ENCODE data around the gene RAB26. TPM values are rescaled to one million over a fixed set of nuclear protein-coding genes. Genes with fewer than 3 reads are reported as not detected.
"Not testable (repeated sequence)": the region's sequence is repeated elsewhere in the genome, so short reads cannot be mapped to it uniquely, and the experiment has no call there.

Gene RAB26
- total RNA-seq, 1 donor from 2014 or later = 0.44 TPM

GRCh38 chr16:2117341-2117740 lies 31.1 kb upstream of the RAB26 start:
- intact Hi-C loops (cut with micrococcal nuclease) = not testable (repeated sequence)

- intact Hi-C loops (cut with micrococcal nuclease) = not testable (repeated sequence)
These were observed 30.3 kb upstream of the RAB26 start for GRCh38 chr16:2117960-2118722.

GRCh38 chr16:2121325-2121724 lies 27.1 kb upstream of the RAB26 start:
- intact Hi-C loops (cut with micrococcal nuclease) = not testable (repeated sequence)

- intact Hi-C loops (cut with micrococcal nuclease) = no loop called here
These were observed 26.6 kb upstream of the RAB26 start for GRCh38 chr16:2121853-2122252.

- intact Hi-C loops (cut with micrococcal nuclease) = no loop called here
These were observed 26.0 kb upstream of the RAB26 start for GRCh38 chr16:2122429-2122828.

GRCh38 chr16:2122934-2123683 lies 25.3 kb upstream of the RAB26 start:
- intact Hi-C loops (cut with micrococcal nuclease) = not testable (repeated sequence)

- intact Hi-C loops (cut with micrococcal nuclease) = not testable (repeated sequence)
These were observed 24.6 kb upstream of the RAB26 start for GRCh38 chr16:2123706-2124376.

GRCh38 chr16:2124377-2124693 lies 24.1 kb upstream of the RAB26 start:
- intact Hi-C loops (cut with micrococcal nuclease) = not testable (repeated sequence)

GRCh38 chr16:2124694-2125444 lies 23.6 kb upstream of the RAB26 start:
- intact Hi-C loops (cut with micrococcal nuclease) = not testable (repeated sequence)

- intact Hi-C loops (cut with micrococcal nuclease) = not testable (repeated sequence)
These were observed 22.8 kb upstream of the RAB26 start for GRCh38 chr16:2125609-2126008.

- intact Hi-C loops (cut with micrococcal nuclease) = not testable (repeated sequence)
These were observed 22.2 kb upstream of the RAB26 start for GRCh38 chr16:2126161-2126743.

- intact Hi-C loops (cut with micrococcal nuclease) = not testable (repeated sequence)
These were observed 21.4 kb upstream of the RAB26 start for GRCh38 chr16:2126928-2127556.

GRCh38 chr16:2127630-2128280 lies 20.7 kb upstream of the RAB26 start:
- intact Hi-C loops (cut with micrococcal nuclease) = not testable (repeated sequence)

- intact Hi-C loops (cut with micrococcal nuclease) = not testable (repeated sequence)
These were observed 19.2 kb upstream of the RAB26 start for GRCh38 chr16:2129251-2129650.

- intact Hi-C loops (cut with micrococcal nuclease) = not testable (repeated sequence)
These were observed 18.5 kb upstream of the RAB26 start for GRCh38 chr16:2129890-2130447.

GRCh38 chr16:2133797-2134196 lies 14.6 kb upstream of the RAB26 start:
- intact Hi-C loops (cut with micrococcal nuclease) = not testable (repeated sequence)

- intact Hi-C loops (cut with micrococcal nuclease) = not testable (repeated sequence)
These were observed 13.4 kb upstream of the RAB26 start for GRCh38 chr16:2135071-2135470.

- intact Hi-C loops (cut with micrococcal nuclease) = loop anchor here (1.0 kb wide), 1 partner anchor 113 kb away; no protein-coding TSS in a partner anchor
These were observed 12.5 kb upstream of the RAB26 start, which contains the start of gene PKD1 for GRCh38 chr16:2135770-2136490. Gene PKD1, minus strand, starts transcription at chr16:2135898. Its CDS starts 209 bp downstream, at chr16:2135689.
